ENCODE results near the gene BATF2.

- no peak for TF ChIP-seq HOXA7 (CRISPR knock-in tag; IDR thresholded peaks at IDR 0.05)
- no peak for TF ChIP-seq POLR2A (IDR thresholded peaks at IDR 0.05; ENCODE audit: low read length)
- no peak for TF ChIP-seq GATA3 (IDR thresholded peaks at IDR 0.05; ENCODE audit: borderline replicate concordance)
- no peak for TF ChIP-seq CTCF (IDR thresholded peaks at IDR 0.05)
- TF ChIP-seq RCOR1 (IDR thresholded peaks at IDR 0.05; ENCODE audit: low read depth, low read length): no peak
- TF ChIP-seq EP300 (IDR thresholded peaks at IDR 0.05): no peak
- TF ChIP-seq REST (IDR thresholded peaks at IDR 0.05): no peak
- TF ChIP-seq RFX5 (IDR thresholded peaks at IDR 0.05): no peak
Observed at GRCh38 chr11:65019824-65020223, 23.1 kb upstream of the BATF2 start.

Data from A549 (cell line).